Activated CD8-positive, alpha-beta memory T cell treated with anti-CD3 and anti-CD28 coated beads for 1 hour (primary cell): ENCODE measurements around the gene TAC4.

Experiments used
- DNase-seq, 2 donors: peaks; one replicate each; pipeline ENCODE4 v3.0.0-alpha.2; 2020; ENCODE audit warnings: low read depth in 1 of 2; ENCODE audit errors: extremely low read depth in 1 of 2

Gene TAC4

DNA sequence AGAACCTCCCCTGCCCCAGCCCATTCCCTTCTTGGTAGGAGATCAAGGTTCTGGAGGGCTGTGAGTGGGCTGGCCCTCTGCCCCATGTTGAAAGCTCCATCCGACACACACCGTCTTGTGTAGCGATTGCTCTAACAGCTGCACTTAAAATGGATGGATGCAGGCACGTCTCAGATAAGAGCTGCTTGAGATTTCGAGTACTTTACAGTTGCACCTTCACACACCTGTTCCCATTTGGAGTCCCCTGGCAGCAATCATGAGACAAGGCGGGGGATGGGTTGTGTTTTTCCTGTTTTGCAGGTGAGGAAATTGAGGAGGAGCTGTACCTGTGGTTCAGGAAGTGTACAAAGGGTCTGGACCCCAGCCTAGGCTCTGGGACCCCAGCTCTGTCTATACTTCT lies 25.6 kb upstream of the TAC4 start:
- DNase-seq = no peak

GRCh38 chr17:49872754-49873377 lies 25.0 kb upstream of the TAC4 start:
- no peak for DNase-seq

DNA sequence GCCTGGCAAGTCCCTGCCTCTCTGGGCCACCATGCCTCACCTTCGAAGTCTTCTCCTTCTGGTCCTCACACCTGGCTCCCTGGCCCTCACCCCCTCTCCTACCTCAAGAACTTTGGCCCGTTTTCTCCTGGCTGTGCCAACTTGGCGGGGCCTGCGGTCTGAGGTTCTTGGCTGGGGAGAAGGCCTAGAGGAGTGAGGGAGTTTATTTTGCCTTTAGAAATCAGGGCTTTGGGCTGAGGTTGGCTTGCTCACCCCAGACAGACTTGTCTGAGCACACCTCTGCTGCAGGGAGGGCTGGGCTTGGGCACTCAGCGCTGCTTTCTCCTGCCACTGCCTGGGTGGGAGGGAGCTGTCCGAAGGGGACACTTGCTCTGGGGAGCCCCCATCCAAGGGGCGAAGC lies 23.3 kb upstream of the TAC4 start:
- DNase-seq = no peak

- no peak for DNase-seq
These were observed 22.4 kb upstream of the TAC4 start for GRCh38 chr17:49870298-49870697.

GRCh38 chr17:49869038-49869374 lies 21.1 kb upstream of the TAC4 start:
- DNase-seq = no peak

- DNase-seq = no peak
These were observed 19.1 kb upstream of the TAC4 start for GRCh38 chr17:49866882-49867413.

DNA sequence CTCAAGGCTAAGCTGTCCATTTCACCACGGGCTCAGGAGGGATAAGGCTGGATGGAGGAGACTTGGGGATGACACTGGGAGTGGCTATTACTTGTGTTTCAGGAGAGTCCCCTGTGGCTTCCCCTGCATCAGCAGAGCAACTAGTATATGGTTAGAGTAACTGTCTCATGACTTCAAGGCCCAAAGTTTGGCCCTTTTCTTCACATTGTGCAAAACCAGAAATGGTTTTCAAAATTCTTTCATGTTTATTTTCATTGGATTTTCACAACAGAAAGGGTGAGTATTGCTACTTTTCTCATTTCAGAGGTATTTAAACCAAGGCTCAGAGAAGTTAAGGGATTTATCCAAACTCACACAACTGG lies 18.1 kb upstream of the TAC4 start:
- no peak for DNase-seq

GRCh38 chr17:49862781-49863331 lies 15.0 kb upstream of the TAC4 start:
- DNase-seq = no peak

DNA sequence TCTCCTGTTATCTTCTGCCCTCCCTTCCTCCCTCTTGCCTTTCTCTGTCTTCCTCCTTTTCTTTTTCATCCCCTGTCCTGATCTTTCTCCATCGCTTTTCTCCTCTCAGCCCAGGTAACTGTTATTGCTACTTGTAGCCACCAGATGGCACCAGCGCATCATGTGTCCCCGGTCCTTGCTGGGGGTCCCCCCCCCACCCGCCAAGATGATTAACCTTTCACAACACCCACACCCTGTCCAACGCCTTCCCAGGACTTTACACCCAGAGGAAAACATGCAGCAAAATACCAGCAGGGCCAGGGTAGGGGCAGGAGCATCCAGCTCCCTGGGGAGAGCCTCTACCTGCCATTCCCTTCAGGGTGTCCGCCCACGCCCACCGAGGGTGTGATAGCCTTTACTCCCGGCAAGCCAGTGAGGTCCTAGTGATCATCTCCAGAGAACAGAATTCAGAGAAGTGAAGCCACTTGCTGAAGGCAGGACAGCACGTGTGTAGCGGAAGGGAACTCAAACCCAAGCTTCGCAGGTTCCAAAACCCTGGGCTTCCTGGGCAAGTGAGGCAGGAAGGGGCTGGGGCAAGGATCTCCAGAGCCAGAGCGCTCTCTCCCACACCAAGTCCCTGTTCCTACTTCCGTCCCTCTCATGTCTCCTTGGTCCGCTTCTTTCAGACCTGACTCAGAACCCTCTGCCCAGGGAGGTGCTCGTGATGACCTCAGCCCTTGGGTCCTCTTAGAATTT lies 13.4 kb upstream of the TAC4 start:
- peak; percentile 23 to 41 for DNase-seq

GRCh38 chr17:49859991-49860953 lies 12.4 kb upstream of the TAC4 start:
- no peak for DNase-seq

- DNase-seq = no peak
These were observed 10.9 kb upstream of the TAC4 start for GRCh38 chr17:49858796-49859195.

DNA sequence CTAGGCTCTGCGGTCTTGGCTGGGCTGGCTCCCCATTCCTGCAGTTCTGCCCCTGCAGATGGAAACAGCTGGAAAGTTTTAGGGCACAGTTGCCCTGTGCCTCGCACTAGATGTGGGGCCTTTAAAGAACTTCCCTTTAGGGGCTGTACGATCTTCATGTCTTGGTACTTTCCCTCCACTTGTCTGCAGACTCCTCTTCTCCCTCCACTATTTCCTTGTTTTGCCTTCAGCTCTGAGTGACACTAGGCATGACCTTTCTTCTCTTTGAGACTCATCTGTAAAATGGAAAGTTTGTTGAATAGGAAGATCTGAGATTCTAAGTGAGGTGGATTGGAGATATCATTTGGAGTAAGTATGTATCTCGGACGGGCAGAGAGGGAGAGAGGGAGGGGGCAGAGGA lies 6.3 kb upstream of the TAC4 start:
- DNase-seq = no peak

DNA sequence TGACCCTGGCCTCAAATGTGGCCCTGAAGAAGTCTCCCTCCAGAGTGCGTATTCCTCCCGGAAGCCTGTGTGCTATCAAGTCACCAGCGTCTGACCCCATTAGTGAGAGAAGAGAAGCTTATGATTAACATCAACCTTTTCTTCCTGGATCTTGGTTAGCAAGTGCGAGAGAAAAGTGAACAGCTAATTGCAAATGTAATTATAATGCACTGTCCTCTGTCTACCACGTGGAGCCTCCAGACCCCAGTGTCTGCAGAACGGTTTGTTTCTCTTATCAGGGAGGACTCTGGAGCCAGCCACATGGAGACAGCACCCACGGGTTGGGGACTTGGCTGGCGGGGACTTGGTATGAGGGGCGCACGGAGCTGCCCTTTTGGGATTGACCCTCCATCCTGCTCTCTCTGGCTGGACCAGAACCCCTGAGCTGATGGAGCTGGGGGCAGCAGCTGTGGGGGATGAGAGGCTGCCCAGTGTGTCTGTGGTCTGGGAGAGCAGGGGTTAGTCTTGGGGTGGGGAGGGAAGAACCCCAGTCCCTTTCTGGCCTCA lies 5.7 kb upstream of the TAC4 start:
- no peak for DNase-seq

- DNase-seq = peak; percentile 19 to 58
These were observed 3.8 kb upstream of the TAC4 start for GRCh38 chr17:49851387-49852291.

GRCh38 chr17:49850772-49851386 lies 3.0 kb upstream of the TAC4 start:
- no peak for DNase-seq

- DNase-seq = no peak
These were observed 2.3 kb upstream of the TAC4 start for GRCh38 chr17:49850218-49850610.

GRCh38 chr17:49848739-49849138 lies 870 bp upstream of the TAC4 start:
- no peak for DNase-seq

DNA sequence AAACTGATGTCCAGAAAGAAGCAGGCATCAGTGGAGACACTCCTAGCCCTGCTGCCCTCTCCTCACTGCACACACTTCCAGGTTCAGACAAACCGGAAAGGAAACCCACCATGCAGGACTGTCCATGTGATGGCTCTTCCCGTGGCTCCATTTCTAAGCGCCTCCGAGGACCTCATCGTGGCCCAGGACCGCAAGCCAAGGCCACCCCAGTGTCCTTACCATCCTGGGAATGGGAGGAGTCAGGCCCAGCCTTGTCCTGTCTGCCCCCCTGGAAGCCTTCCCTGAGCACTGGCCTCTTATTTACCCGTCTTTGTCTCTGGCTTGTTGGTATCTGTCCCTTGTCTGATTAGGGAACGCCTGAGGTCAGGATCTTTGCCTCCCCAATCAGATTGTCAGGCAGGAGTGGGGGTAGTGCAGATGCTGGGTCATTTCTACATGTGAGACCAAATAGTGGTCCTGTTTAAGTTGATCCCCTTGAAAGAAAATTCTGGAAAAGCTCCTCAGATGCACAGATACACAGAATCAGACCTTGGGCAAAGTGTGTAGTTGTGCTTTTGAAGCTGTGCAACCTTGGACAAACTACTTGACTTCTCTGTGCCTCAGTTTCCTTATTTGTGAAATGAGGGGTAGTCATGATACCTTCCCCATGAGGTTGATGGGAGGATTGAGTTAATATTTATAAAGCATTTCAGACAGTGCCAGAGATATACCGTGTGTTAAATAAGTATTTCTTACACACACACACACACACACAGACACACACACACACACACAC lies 744 bp downstream of the TAC4 start:
- no peak for DNase-seq

- no peak for DNase-seq
These were observed 2.5 kb downstream of the TAC4 start for GRCh38 chr17:49845321-49845720.
